H1 (cell line): Measurements from ENCODE around the gene PRRG4. TPM values are rescaled to one million over a fixed set of nuclear protein-coding genes. Genes with fewer than 3 reads are reported as not detected.

Source experiments
- CTCF ChIA-PET: fragments of 300-600 bp; sonication (Branson Sonifier 250); formaldehyde crosslinking; loops from one replicate; lab custom pipeline; 2021; ENCODE audit not compliant: partially characterized antibody; lab: Charles Lee
- POLR2A ChIA-PET: fragments of 300-600 bp; sonication (Branson Sonifier 250); formaldehyde crosslinking; loops from one replicate; lab custom pipeline; 2021; ENCODE audit warnings: inconsistent platforms; ENCODE audit not compliant: partially characterized antibody; lab: Charles Lee
- DNase-seq, 2 experiments: peaks; one replicate each; pipeline versions ENCODE4 v3.0.0 to v3.0.0-alpha.2; 2010 to 2022; ENCODE audit warnings: low spot score in 2 of 2, low read depth in 1 of 2, mixed read lengths in 1 of 2
- FAIRE-seq: peaks from 2 replicates; lab custom pipeline; 2011; peaks lifted over from hg19 to GRCh38; lab: Jason Lieb, UNC
- H2AFZ ChIP-seq: 2 replicates; pipeline ENCODE4 v1.8.1; 2012; ENCODE audit warnings: low read length, inconsistent platforms
- H2AK5ac ChIP-seq: 2 replicates; pipeline ENCODE4 v1.6.1; 2013; ENCODE audit warnings: low read depth, low read length
- H2BK120ac ChIP-seq: replicated peaks from 2 replicates; pipeline ENCODE3; 2013; ENCODE audit warnings: low read depth, low read length, inconsistent platforms
- H2BK12ac ChIP-seq: 2 replicates; pipeline ENCODE4 v1.6.1; 2013; ENCODE audit warnings: low read depth, low read length
- H2BK15ac ChIP-seq: 2 replicates; pipeline ENCODE4 v1.6.1; 2013; ENCODE audit warnings: low read length
- H2BK20ac ChIP-seq: 2 replicates; pipeline ENCODE4 v1.6.1; 2013; ENCODE audit warnings: low read length
- H2BK5ac ChIP-seq: 2 replicates; pipeline ENCODE4 v1.6.1; 2013; ENCODE audit warnings: low read depth, low read length
- H3K14ac ChIP-seq: 2 replicates; pipeline ENCODE4 v1.6.1; 2013; ENCODE audit warnings: inconsistent platforms; ENCODE audit not compliant: insufficient read length
- H3K18ac ChIP-seq: 2 replicates; pipeline ENCODE4 v1.6.1; 2013; ENCODE audit warnings: low read length; ENCODE audit errors: extremely low read depth
- H3K23ac ChIP-seq: 2 replicates; pipeline ENCODE4 v1.6.1; 2013; ENCODE audit warnings: inconsistent platforms; ENCODE audit not compliant: insufficient read length
- H3K23me2 ChIP-seq: 2 replicates; pipeline ENCODE4 v1.6.1; 2013; ENCODE audit warnings: low read depth, low read length
- H3K27ac ChIP-seq: 2 replicates; pipeline ENCODE4 v1.6.1; 2011; ENCODE audit warnings: low read depth, low read length, inconsistent platforms
- H3K27me3 ChIP-seq, 4 experiments: replicated peaks in 1 of 4; 1 replicate in 1 of 4; 2 replicates in 3 of 4; pipeline versions ENCODE4 v1.6.1 to v1.8.1; 2011 to 2013; ENCODE audit warnings: low read length in 3 of 4, mild to moderate bottlenecking in 3 of 4, inconsistent platforms in 2 of 4, mixed read lengths in 2 of 4, moderate library complexity in 1 of 4; ENCODE audit not compliant: control insufficient read depth in 3 of 4, insufficient read depth in 3 of 4; ENCODE audit errors: extremely low read depth in 1 of 4
- H3K36me3 ChIP-seq, 4 experiments: 2 replicates each; pipeline versions ENCODE4 v1.6.1 to v1.8.1; 2011 to 2013; ENCODE audit warnings: mild to moderate bottlenecking in 4 of 4, low read length in 3 of 4, moderate library complexity in 2 of 4, control low read depth in 1 of 4, inconsistent platforms in 1 of 4; ENCODE audit not compliant: insufficient read depth in 4 of 4, control insufficient read depth in 2 of 4
- H3K4ac ChIP-seq: replicated peaks from 2 replicates; pipeline ENCODE3; 2013; ENCODE audit warnings: low read length, low read depth, mixed read lengths, inconsistent platforms; ENCODE audit not compliant: insufficient read length
- H3K4me1 ChIP-seq, 4 experiments: replicated peaks in 1 of 4; 1 replicate in 1 of 4; 2 replicates in 3 of 4; pipeline versions ENCODE4 v1.6.1 to v1.8.1; 2011 to 2013; ENCODE audit warnings: low read length in 3 of 4, inconsistent platforms in 2 of 4, mixed read lengths in 1 of 4; ENCODE audit not compliant: insufficient read depth in 4 of 4, control insufficient read depth in 3 of 4
- H3K4me2 ChIP-seq, 2 experiments: 2 replicates each; pipeline versions ENCODE4 v1.6.1 to v1.8.1; 2011 to 2013; ENCODE audit warnings: low read depth in 2 of 2, low read length in 2 of 2, control low read depth in 1 of 2, inconsistent platforms in 1 of 2, mild to moderate bottlenecking in 1 of 2; ENCODE audit not compliant: insufficient read depth in 1 of 2
- H3K4me3 ChIP-seq, 4 experiments: fragments of 200-600, 300-600 bp in 1 of 4; sonication (generic), shearing (Covaris generic), sonication (Bioruptor Twin) in 1 of 4; 2 replicates each; pipeline versions ENCODE4 v1.5.1 to v1.8.1; 2011 to 2016; ENCODE audit warnings: low read length in 4 of 4, low read depth in 3 of 4, control low read depth in 2 of 4, inconsistent platforms in 2 of 4, mild to moderate bottlenecking in 2 of 4, mixed read lengths in 1 of 4, moderate library complexity in 1 of 4; ENCODE audit not compliant: insufficient read depth in 2 of 4; ENCODE audit errors: extremely low read depth in 1 of 4
- H3K56ac ChIP-seq: replicated peaks from 2 replicates; pipeline ENCODE3; 2013; ENCODE audit warnings: low read depth, mild to moderate bottlenecking, mixed read lengths, low read length, inconsistent platforms; ENCODE audit not compliant: insufficient read length
- H3K79me1 ChIP-seq: 2 replicates; pipeline ENCODE4 v1.6.1; 2013; ENCODE audit warnings: low read depth, low read length, control low read depth
- H3K79me2 ChIP-seq, 2 experiments: 2 replicates each; pipeline versions ENCODE4 v1.6.1 to v1.8.1; 2012 to 2013; ENCODE audit warnings: low read length in 2 of 2, mild to moderate bottlenecking in 2 of 2, inconsistent platforms in 1 of 2; ENCODE audit not compliant: insufficient read depth in 2 of 2, control insufficient read depth in 1 of 2
- H3K9ac ChIP-seq, 4 experiments: replicated peaks in 1 of 4; 1 replicate in 1 of 4; 2 replicates in 3 of 4; pipeline versions ENCODE4 v1.6.1 to v1.8.1; 2011 to 2013; ENCODE audit warnings: low read depth in 3 of 4, low read length in 3 of 4, control low read depth in 2 of 4, mild to moderate bottlenecking in 2 of 4, moderate library complexity in 2 of 4, inconsistent platforms in 1 of 4; ENCODE audit errors: extremely low read depth in 1 of 4
- H3K9me3 ChIP-seq, 2 experiments: 2 replicates each; pipeline versions ENCODE4 v1.6.1 to v1.8.1; 2012 to 2013; ENCODE audit warnings: mild to moderate bottlenecking in 2 of 2, moderate library complexity in 2 of 2, control low read depth in 1 of 2, inconsistent platforms in 1 of 2, low read depth in 1 of 2, low read length in 1 of 2, mixed read lengths in 1 of 2; ENCODE audit not compliant: insufficient read depth in 2 of 2
- H4K20me1 ChIP-seq, 2 experiments: replicated peaks in 1 of 2; 2 replicates each; pipeline versions ENCODE3 to v1.8.1; 2011 to 2013; ENCODE audit warnings: inconsistent platforms in 2 of 2, low read length in 2 of 2, mild to moderate bottlenecking in 1 of 2; ENCODE audit not compliant: insufficient read depth in 2 of 2, control insufficient read depth in 1 of 2
- H4K5ac ChIP-seq: 2 replicates; pipeline ENCODE4 v1.6.1; 2013; ENCODE audit warnings: low read length, low read depth, mixed read lengths, inconsistent platforms; ENCODE audit not compliant: insufficient read length
- H4K8ac ChIP-seq: 2 replicates; pipeline ENCODE4 v1.8.0; 2013; ENCODE audit warnings: mild to moderate bottlenecking, moderate library complexity, low read length, inconsistent platforms; ENCODE audit not compliant: insufficient read depth; ENCODE audit errors: extremely low read depth
- H4K91ac ChIP-seq: replicated peaks from 2 replicates; pipeline ENCODE3; 2013; ENCODE audit warnings: low read length, mixed read lengths, inconsistent platforms; ENCODE audit not compliant: insufficient read length
- CTBP2 ChIP-seq: IDR thresholded peaks from 2 replicates; pipeline ENCODE4 v1.7.0; 2011; ENCODE audit warnings: borderline replicate concordance, mild to moderate bottlenecking, moderate library complexity, mixed read lengths, low read length; ENCODE audit not compliant: insufficient read depth, insufficient read length
- FOSL1 ChIP-seq: IDR thresholded peaks from 2 replicates; pipeline ENCODE4 v1.6.1; 2011; ENCODE audit warnings: mild to moderate bottlenecking, low read depth, low read length, moderate library complexity; ENCODE audit not compliant: insufficient read depth
- HDAC6 ChIP-seq: IDR thresholded peaks from one replicate; pipeline ENCODE4 v1.7.1; 2012; ENCODE audit warnings: low read depth, mild to moderate bottlenecking, inconsistent platforms, low read length, moderate library complexity
- JUN ChIP-seq: IDR thresholded peaks from 2 replicates; pipeline ENCODE4 v1.6.1; 2011; ENCODE audit warnings: low read depth, mild to moderate bottlenecking, improper control_type of control experiment, low read length
- NRF1 ChIP-seq: IDR thresholded peaks from 2 replicates; pipeline ENCODE4 v1.6.1; 2011; ENCODE audit warnings: mild to moderate bottlenecking, low read depth, low read length, improper control_type of control experiment
- POU5F1 ChIP-seq: IDR thresholded peaks from 2 replicates; pipeline ENCODE4 v1.6.1; 2011; ENCODE audit warnings: low read depth, mild to moderate bottlenecking, low read length, moderate library complexity
- SUZ12 ChIP-seq: fragments of 200-600 bp; sonication (generic); IDR thresholded peaks from 2 replicates; pipeline ENCODE4 v1.6.1; 2012; ENCODE audit warnings: mild to moderate bottlenecking, inconsistent platforms, low read length, moderate library complexity, mixed read lengths
- polyA plus RNA-seq, 7 experiments: library from polyadenylated mRNA; depleted of rRNA in 3 of 7; stranded (reverse) in 5 of 7; unstranded in 2 of 7; fragments of >200 nt in 5 of 7; fragments of 200-250 nt in 2 of 7; gene quantifications; 1 replicate in 5 of 7; 2 replicates in 1 of 7; 4 replicates in 1 of 7; pipeline versions ENCODE4 v1.2.1 to v1.2.3, GENCODE V29; 2011 to 2013; ENCODE audit warnings: missing spikeins in 2 of 7, mixed read lengths in 2 of 7
- total RNA-seq: library from RNA; stranded (reverse); fragmentation: NEBNext Ultra II Directional; extraction: Animal tissue kit (Norgen Biotek cat#: 25700); gene quantifications from 2 replicates; pipeline ENCODE4 v1.2.1, GENCODE V29; 2021

Gene PRRG4
- total and polyA plus RNA-seq, 2 of the 8 experiments (the other 6 are each of a cell fraction or from before 2014, with no cell fraction given) = 0.65 to 1.7 TPM

DNA sequence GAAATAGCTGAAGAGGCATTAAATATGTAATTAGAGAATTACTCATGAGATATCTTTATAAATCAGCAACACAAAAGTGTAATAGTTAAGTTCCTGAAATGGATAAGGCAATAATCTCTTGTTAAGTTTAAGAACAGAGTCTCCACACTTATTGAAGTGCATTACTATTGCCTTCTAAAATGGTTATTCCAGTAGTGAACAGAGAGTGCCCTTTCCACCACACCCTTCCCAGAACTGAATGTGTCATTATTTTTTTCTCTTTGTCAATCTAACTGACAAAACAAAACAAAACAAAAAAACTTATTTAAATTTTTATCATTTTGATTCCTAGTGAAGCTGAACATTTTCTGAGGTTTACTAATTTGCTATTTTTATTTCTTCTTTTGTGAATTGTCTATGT is 9.2 kb upstream of the PRRG4 start:
- H3K36me3 ChIP-seq = no peaks in the 10 kb centered on the region
- no peak overlapping the region for H2AFZ ChIP-seq
- CTCF ChIA-PET = no interaction called here
- H3K14ac ChIP-seq = no peak overlapping the region
- no peak overlapping the region for H2BK12ac ChIP-seq
- H3K27me3 ChIP-seq = no peaks in the 10 kb centered on the region
- H3K9ac ChIP-seq = no peak overlapping the region
- no peak overlapping the region for H3K4me2 ChIP-seq
- no peak overlapping the region for H3K23ac ChIP-seq
- H2BK20ac ChIP-seq = no peak overlapping the region
- DNase-seq = no peak
- H2BK15ac ChIP-seq = no peak overlapping the region
- no peaks in the 10 kb centered on the region for H3K23me2 ChIP-seq
- H3K79me2 ChIP-seq = no peaks in the 10 kb centered on the region
- H3K27ac ChIP-seq = no peak overlapping the region
- no peak overlapping the region for H4K5ac ChIP-seq
- H3K9me3 ChIP-seq = no peaks in the 10 kb centered on the region
- no peak overlapping the region for H2BK5ac ChIP-seq
- H4K20me1 ChIP-seq = no peaks in the 10 kb centered on the region
- no peak for FAIRE-seq
- H4K91ac ChIP-seq = no peak overlapping the region
- no peaks in the 10 kb centered on the region for H3K79me1 ChIP-seq
- H3K4ac ChIP-seq = no peak overlapping the region
- H4K8ac ChIP-seq = no peak overlapping the region
- no peak for TF ChIP-seq SUZ12
- TF ChIP-seq POU5F1 = no peak
- no peak for TF ChIP-seq FOSL1
- no peak for TF ChIP-seq HDAC6
- no peak for TF ChIP-seq NRF1
- TF ChIP-seq JUN = no peak
- no peak for TF ChIP-seq CTBP2
- no peak overlapping the region for H3K4me3 ChIP-seq
- no peaks in the 10 kb centered on the region for H3K4me1 ChIP-seq
- H2BK120ac ChIP-seq = no peak overlapping the region
- no peak overlapping the region for H2AK5ac ChIP-seq
- H3K56ac ChIP-seq = no peak overlapping the region
- H3K18ac ChIP-seq = no peak overlapping the region
- POLR2A ChIA-PET = no interaction called here
